K562 (cell line): ENCODE results near the gene MED13L. TPM values are rescaled to one million over a fixed set of nuclear protein-coding genes. Genes with fewer than 3 reads are reported as not detected.
A peak's percentile ranks its signal among the peaks of the same experiment; 100 is the strongest.

ENCODE experiments used
- BRF1 ChIP-seq: IDR thresholded peaks from 3 replicates; pipeline ENCODE4 v1.6.1; 2011; ENCODE audit warnings: borderline replicate concordance, mild to moderate bottlenecking; ENCODE audit not compliant: insufficient read length; ENCODE audit errors: extremely low read depth
- CBX3 ChIP-seq, 2 experiments: IDR thresholded peaks; 1 replicate in 1 of 2; 2 replicates in 1 of 2; pipeline ENCODE4 v1.6.1; 2012; ENCODE audit warnings: inconsistent platforms in 2 of 2, low read length in 2 of 2, borderline replicate concordance in 1 of 2, control low read depth in 1 of 2
- CC2D1A ChIP-seq: fragments of 450-650 bp; IDR thresholded peaks from 2 replicates; pipeline ENCODE4 v1.6.1; 2017; ENCODE audit warnings: mild to moderate bottlenecking
- ESRRA ChIP-seq: fragments of 450-650 bp; IDR thresholded peaks from 2 replicates; pipeline ENCODE4 v1.6.1; 2014; ENCODE audit warnings: low read depth, mild to moderate bottlenecking, moderate library complexity, borderline replicate concordance
- FOXK2 ChIP-seq, 2 experiments: fragments of 450-650 bp; IDR thresholded peaks in 1 of 2; conservative IDR thresholded peaks in 1 of 2; 2 replicates each; pipeline ENCODE4 v1.6.1; 2016; ENCODE audit warnings: low read depth in 2 of 2, mild to moderate bottlenecking in 1 of 2
- GATAD2A ChIP-seq: fragments of 450-650 bp; IDR thresholded peaks from 2 replicates; pipeline ENCODE4 v1.6.1; 2017
- HMGN3 ChIP-seq: IDR thresholded peaks from 2 replicates; pipeline ENCODE4 v1.6.1; 2011; ENCODE audit warnings: borderline replicate concordance, low read depth, mild to moderate bottlenecking, mixed read lengths, low read length; ENCODE audit not compliant: insufficient read length; ENCODE audit errors: extremely low read depth
- JUND ChIP-seq, 2 experiments: IDR thresholded peaks; 2 replicates in 1 of 2; 3 replicates in 1 of 2; pipeline ENCODE4 v1.6.1; 2011; ENCODE audit warnings: borderline replicate concordance in 2 of 2, low read depth in 2 of 2, low read length in 2 of 2, improper control_type of control experiment in 1 of 2, missing biosample characterization in 1 of 2, missing genetic modification characterization in 1 of 2, missing genetic modification reagents in 1 of 2
- PHF20 ChIP-seq: fragments of 450-650 bp; IDR thresholded peaks from 2 replicates; pipeline ENCODE4 v1.6.1; 2018; ENCODE audit not compliant: partially characterized antibody
- RBM22 ChIP-seq: fragments of 200-400 bp; formaldehyde crosslinking; IDR thresholded peaks from 2 replicates; pipeline ENCODE4 v1.6.1; 2018; ENCODE audit warnings: low read length, low read depth; ENCODE audit not compliant: poor library complexity, severe bottlenecking
- RBM34 ChIP-seq: fragments of 200-400 bp; formaldehyde crosslinking; IDR thresholded peaks from 2 replicates; pipeline ENCODE4 v1.6.1; 2018; ENCODE audit warnings: low read length, borderline replicate concordance; ENCODE audit not compliant: insufficient read depth
- SPI1 ChIP-seq: IDR thresholded peaks from 2 replicates; pipeline ENCODE4 v1.6.1; 2011; ENCODE audit warnings: low read depth, low read length, control low read depth, borderline replicate concordance
- TEAD1 ChIP-seq, 2 experiments: fragments of 450-650 bp in 1 of 2; sonication (generic) in 1 of 2; formaldehyde crosslinking; IDR thresholded peaks; 2 replicates each; pipeline versions ENCODE4 v1.4.0 to v1.8.0; 2020 to 2022; ENCODE audit warnings: mild to moderate bottlenecking in 2 of 2, missing genetic modification reagents in 1 of 2
- ZNF551 ChIP-seq: fragments of 250-450 bp; sonication (Bioruptor Pico); IDR thresholded peaks from 2 replicates; pipeline ENCODE4 v1.5.0; 2021; ENCODE audit warnings: mild to moderate bottlenecking, moderate library complexity
- polyA plus RNA-seq, 8 experiments: library from polyadenylated mRNA; depleted of rRNA in 4 of 8; stranded (reverse) in 5 of 8; unstranded in 3 of 8; fragments of >200 nt; fragmentation: Nextera tagmentation in 2 of 8; fragmentation: Illumina TruSeq in 1 of 8; extraction: Ambion mirVana in 2 of 8; extraction: Trizol in 1 of 8; gene quantifications; 2 replicates each; pipeline versions ENCODE4 v1.2.1 to v1.2.3, GENCODE V29; 2011 to 2014; ENCODE audit warnings: inconsistent platforms in 1 of 8, missing spikeins in 1 of 8
- total RNA-seq, 7 experiments: library from RNA; depleted of rRNA in 6 of 7; stranded (reverse); fragments of >200 nt in 6 of 7; fragmentation: Illumina TruSeq in 2 of 7; extraction: Trizol in 2 of 7; gene quantifications; 2 replicates each; pipeline versions ENCODE4 v1.2.1 to v1.2.3, GENCODE V29; 2011 to 2021; ENCODE audit warnings: low replicate concordance in 1 of 7
- TF ChIP-seq, protein P1 (sequence below), 2 experiments: fragments of 200-800 bp in 1 of 2; sonication (Bioruptor generic) in 1 of 2; sonication (generic) in 1 of 2; formaldehyde crosslinking in 1 of 2; IDR thresholded peaks in 1 of 2; conservative IDR thresholded peaks in 1 of 2; 2 replicates each; pipeline versions ENCODE4 v1.5.0 to v1.6.1; 2016 to 2020; ENCODE audit warnings: missing compliant biosample characterization in 1 of 2, missing genetic modification characterization in 1 of 2, missing genetic modification reagents in 1 of 2
- TF ChIP-seq, protein P2 (sequence below): fragments of 450-650 bp; IDR thresholded peaks from 2 replicates; pipeline ENCODE4 v1.7.0; 2016; ENCODE audit warnings: borderline replicate concordance

MED13L gene
- total and polyA plus RNA-seq, 9 of the 15 experiments (the other 6 are each of a cell fraction or from before 2014, with no cell fraction given), result 13.4 to 90.3 (median 36.9) TPM

- TF ChIP-seq JUND (IDR thresholded peaks at IDR 0.05; ENCODE audit: borderline replicate concordance, low read depth, low read length) (peak; percentile 68; the same call in 1 of the 2 replicates), JUND (tag; IDR thresholded peaks at IDR 0.05; ENCODE audit: borderline replicate concordance, low read depth, low read length) (peak; percentile 54; the same call in 1 of the 3 replicates), GATAD2A (no peak), PHF20 (peak; percentile 62), FOXK2 (conservative IDR thresholded peaks at IDR 0.05 in 1 of 2, IDR thresholded peaks at IDR 0.05 in 1 of 2; ENCODE audit: low read depth in 2 of 2) (peak; percentile 76 to 80; a peak in 2 of 4 replicates), HMGN3 (no peak), CC2D1A (peak; percentile 99), SPI1 (no peak), RBM22 (no peak), ZNF551 (no peak), TEAD1 (CRISPR knock-in tag; IDR thresholded peaks at IDR 0.05) (peak in 1 of 2 experiments; percentile 81; a peak in 2 of 4 replicates), ESRRA (no peak), RBM34 (no peak), CBX3 (IDR thresholded peaks at IDR 0.05; ENCODE audit: borderline replicate concordance in 1 of 2, low read length in 2 of 2) (peak in 1 of 2 experiments; percentile 89; a peak in 2 of 3 replicates), BRF1 (no peak)
- TF ChIP-seq, protein P1, sequence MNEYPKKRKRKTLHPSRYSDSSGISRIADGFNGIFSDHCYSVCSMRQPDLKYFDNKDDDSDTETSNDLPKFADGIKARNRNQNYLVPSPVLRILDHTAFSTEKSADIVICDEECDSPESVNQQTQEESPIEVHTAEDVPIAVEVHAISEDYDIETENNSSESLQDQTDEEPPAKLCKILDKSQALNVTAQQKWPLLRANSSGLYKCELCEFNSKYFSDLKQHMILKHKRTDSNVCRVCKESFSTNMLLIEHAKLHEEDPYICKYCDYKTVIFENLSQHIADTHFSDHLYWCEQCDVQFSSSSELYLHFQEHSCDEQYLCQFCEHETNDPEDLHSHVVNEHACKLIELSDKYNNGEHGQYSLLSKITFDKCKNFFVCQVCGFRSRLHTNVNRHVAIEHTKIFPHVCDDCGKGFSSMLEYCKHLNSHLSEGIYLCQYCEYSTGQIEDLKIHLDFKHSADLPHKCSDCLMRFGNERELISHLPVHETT (CRISPR knock-in tag; conservative IDR thresholded peaks at IDR 0.05 in 1 of 2, IDR thresholded peaks at IDR 0.05 in 1 of 2), result peak in 1 of 2 experiments; percentile 85; a peak in 2 of 4 replicates
- TF ChIP-seq, protein P2, sequence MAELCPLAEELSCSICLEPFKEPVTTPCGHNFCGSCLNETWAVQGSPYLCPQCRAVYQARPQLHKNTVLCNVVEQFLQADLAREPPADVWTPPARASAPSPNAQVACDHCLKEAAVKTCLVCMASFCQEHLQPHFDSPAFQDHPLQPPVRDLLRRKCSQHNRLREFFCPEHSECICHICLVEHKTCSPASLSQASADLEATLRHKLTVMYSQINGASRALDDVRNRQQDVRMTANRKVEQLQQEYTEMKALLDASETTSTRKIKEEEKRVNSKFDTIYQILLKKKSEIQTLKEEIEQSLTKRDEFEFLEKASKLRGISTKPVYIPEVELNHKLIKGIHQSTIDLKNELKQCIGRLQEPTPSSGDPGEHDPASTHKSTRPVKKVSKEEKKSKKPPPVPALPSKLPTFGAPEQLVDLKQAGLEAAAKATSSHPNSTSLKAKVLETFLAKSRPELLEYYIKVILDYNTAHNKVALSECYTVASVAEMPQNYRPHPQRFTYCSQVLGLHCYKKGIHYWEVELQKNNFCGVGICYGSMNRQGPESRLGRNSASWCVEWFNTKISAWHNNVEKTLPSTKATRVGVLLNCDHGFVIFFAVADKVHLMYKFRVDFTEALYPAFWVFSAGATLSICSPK, result peak; percentile 46; the same call in 1 of the 2 replicates
Observed at GRCh38 chr12:116196752-116197718, 80.5 kb downstream of the MED13L start (continued).
